GM18870 (cell line): ENCODE data around the gene HTRA3.

Experiments
- ATAC-seq: cut with Tn5 transposase; IDR thresholded peaks from one replicate; pipeline ENCODE4 v1.9.1; 2021; ENCODE audit warnings: moderate library complexity; ENCODE audit not compliant: unreplicated experiment

Gene HTRA3

GRCh38 chr4:8290701-8290970 lies 21.1 kb downstream of the HTRA3 start:
- ATAC-seq = no peak

- no peak for ATAC-seq
These were observed 21.6 kb downstream of the HTRA3 start for GRCh38 chr4:8291036-8291682.

DNA sequence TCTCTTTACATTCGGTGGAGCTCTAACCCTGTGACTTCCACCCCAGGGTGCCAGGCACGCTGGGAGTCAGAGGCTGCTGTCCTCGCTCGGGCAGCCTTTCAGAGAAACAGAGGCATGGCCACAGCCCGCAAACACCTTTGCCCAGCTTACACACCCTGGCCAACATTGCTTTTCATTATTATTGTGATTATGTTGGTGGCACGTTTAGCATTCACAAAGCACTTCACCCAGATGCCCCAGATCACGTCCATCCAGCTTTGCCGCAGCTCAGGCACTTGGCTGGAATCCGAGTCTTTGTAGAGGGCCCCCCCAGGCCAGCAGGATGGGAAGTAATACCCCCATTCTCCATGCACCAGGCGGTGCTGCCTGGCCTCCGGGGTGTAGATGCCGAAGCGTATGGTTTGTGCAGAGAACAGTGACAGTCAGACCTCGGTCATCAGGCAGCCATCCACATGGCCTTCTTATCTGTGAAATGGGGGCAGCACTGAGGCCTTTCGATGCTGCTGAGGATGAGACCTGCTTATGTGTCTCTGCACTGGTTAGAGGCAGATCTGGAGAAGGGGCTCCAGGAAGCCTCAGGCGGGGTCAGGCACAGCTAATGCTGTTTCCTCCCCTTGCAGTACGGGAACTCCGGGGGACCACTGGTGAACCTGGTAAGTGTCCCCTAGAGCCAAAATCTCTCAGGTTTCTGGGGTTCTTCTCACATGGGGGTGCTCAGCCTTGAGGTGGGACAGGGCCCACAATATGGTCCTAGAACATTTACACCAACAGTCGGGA lies 22.3 kb downstream of the HTRA3 start:
- no peak for ATAC-seq

GRCh38 chr4:8292478-8293107 lies 23.0 kb downstream of the HTRA3 start:
- no peak for ATAC-seq

DNA sequence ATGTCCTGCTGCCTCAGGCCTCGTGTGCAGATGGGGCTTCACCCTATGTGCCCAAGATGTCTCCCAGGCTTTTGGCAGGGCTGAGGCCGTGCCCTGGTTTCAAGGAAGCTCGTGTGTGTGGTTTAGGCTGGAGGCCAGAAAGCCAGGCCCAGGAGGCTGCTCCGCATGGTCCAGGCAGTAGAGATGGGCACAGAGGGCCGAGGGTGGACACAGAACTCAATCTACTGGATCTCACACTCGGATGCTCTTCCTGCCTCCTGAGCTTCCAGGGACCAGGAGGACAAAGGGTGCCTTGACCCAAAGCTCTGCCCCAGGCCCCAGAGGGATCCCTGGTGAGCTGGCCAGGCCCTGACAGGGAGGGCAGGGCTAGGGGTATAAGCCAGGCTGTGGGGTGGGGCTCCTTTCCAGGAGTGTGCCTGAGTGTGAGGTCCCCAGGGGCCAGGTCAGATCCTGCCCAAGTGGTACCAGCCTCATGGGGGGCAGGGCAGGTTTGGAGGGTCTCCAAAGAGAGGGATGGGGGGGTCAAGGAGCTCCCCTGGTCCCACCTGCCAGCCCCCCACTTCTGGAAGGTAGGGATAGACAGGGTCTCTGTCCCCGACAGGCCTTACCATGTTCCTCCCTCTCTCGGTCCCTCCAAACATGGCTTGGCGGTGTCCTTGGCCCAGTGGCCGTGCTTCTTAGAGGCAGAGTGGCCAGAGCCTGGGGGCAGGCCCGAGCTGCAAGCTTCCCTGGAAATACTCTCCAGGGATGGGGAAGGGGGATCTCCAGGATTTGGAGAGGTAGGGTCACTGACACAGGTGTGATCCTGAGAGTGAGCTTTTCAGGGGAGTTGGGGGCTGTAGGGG lies 23.8 kb downstream of the HTRA3 start:
- ATAC-seq = no peak

DNA sequence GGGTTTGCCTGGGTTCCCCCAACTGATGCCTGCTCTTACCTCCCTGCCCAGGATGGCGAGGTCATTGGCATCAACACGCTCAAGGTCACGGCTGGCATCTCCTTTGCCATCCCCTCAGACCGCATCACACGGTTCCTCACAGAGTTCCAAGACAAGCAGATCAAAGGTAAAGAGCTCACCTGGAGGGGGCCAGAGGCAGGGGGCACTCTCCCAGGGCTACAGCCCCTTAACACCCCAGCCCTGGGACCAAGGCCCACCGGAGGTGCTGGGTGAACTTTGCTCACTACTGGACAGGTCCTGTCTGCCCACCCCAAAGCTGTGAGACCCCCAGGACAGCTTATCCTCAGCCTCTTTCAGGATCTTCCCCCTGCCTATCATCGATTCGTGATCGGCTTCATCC lies 24.5 kb downstream of the HTRA3 start:
- ATAC-seq = no peak

GRCh38 chr4:8294775-8295174 lies 25.2 kb downstream of the HTRA3 start:
- no peak for ATAC-seq

DNA sequence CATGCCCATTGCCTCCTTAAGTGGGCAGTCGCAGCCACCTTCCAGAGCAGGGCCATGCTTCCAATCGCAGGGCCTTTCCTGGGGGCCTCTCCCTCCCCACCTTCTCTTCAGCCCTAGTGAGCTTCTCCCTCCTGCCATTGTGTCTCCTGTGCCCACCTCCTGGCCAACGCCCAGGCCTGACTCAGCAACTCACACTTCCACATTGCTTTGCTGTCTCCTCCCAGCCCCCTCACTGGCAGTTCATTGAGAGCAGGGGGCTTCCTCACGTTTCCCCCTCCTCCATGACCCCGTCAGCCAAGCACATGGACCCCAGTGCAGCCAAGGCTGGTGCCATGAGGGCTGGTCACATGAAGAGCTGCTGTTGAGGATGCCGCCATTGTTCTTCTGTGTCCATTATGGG lies 25.9 kb downstream of the HTRA3 start:
- ATAC-seq = no peak

DNA sequence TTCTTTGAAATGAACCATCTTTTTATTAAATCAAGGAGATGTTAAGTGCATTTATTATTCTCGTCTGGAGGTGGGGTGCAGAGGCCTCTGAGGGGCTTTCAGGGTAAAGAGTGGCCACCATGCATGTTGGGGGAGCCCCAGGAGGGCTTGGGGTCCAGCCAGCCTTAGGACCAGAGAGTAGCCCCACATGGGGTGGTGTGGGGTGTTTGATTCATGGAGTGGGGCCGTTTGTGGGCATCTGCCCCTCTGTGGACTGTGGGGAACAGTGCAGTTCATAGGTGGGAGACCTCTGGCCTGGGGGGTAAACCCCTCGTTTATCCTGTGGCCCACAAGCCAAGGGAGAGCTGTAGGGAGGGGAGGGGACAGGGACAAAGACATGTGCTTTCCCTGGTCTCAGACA lies 26.9 kb downstream of the HTRA3 start:
- no peak for ATAC-seq

DNA sequence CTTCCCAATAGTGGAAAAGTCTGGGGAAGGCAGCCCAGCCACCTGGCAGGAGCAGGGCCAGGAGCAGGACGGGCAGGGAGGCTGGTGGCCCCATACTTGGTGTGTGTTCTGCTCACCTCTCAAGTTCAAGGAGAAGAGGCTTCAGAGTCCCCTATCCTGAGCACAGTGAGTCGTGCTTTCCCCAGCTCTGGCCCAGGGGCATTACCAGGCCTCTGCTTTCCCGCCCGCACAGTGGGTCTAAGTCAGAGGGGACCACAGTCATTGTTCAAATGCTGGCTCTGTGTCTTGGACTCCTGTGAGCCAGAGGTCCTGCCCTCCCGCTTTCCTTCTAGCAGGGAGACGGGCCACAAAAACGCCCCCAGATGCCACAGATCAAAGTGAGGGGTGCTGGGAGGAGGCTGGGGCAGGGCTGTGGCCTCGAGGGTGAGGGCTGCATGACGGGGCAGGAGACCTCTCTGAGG lies 27.6 kb downstream of the HTRA3 start:
- ATAC-seq = no peak

DNA sequence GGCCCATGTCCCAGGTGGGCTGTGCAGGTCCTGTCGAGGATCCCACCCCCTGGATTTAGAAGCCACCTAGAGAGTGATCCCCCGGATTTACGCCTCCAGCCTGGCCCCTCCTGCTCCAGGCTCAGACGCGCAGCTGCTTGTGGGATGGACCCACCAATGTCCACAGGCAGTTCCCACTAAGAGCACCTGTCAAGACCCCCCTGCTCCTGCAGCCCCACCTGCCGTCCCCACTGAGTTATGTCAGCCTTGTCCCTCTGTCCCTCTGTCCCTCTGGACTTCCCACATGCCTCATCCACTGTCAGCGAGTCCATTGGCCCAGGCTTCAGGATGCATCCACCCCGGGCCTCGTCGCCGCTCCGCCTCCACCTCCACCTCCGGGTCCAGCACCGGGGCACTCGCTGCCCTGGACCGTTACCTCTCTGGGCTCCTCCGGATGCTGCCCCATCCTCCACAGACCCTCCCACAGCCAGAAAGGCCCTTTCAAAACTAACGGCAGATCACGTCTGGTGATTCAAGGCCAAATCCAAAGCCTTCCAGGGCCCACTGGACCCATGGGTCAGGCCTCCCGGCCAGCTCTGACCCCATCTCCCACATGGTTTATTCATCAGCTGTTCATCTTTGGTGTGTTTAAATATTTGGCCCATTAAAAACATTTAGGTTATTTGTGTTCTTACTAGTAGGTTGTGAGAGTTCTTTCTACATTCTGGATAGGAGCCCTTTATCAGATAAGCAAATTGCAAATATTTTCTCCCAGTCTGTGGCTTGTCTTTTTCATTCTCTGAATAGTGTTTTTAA lies 28.3 kb downstream of the HTRA3 start:
- ATAC-seq = no peak

GRCh38 chr4:8300832-8301231 lies 31.3 kb downstream of the HTRA3 start:
- ATAC-seq = no peak

DNA sequence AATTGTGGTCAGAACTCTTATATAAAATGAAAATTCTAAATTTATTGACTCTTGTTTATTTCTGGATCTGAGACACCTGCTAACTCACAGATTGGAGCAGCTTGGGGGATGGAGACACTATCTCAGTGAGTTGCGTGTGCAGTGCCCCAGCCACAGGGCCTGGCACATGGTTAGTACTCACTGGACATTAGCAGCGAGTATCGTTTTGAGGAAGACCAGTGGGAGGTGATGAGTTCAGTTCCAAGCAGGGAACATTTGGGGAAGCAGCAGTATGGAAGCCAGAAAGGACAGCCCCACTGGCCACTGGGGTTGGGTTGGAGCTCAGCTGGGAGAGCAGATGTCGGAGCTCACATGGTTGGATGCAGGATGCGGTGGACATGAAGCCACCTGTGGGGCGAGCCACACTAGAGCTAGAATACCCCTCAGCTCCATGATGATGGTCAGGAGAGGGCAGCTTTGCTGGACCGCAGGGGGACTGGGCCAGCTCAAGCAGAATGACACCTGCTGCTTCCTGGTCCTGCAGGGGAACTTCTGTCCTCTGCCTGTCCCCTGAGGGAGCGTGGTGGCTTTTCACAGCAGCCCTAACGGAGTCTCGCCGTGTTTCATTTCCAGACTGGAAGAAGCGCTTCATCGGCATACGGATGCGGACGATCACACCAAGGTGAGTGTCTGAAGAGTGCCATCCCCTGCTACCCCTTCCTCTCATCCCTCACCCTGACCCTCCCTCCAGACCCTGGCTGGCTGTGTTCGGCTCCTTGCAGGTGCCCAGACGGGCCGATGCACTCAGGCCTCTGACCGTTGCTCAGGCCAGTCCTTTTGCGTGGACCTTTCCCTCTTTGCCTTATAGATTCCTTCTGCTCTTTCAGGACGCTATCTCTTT lies 32.5 kb downstream of the HTRA3 start:
- ATAC-seq = no peak

DNA sequence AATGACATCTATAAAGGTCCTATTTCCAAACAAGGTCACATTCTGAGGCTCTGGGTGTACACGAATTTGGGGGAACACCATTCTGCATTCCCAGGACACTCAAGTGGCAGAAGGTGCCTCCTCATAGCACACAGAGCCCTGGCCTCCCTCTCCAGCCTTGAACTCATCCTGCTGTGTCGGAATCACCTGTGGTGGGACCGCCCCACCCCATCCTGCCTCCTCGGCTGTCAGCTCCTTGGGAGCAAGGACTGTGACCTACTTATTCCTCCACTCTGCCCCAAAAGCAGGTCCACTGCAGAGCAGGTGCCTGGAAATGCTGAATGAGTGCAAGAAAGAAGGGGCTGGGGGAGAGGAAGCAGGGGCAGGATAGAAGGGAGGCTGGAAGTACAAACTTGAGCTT lies 33.5 kb downstream of the HTRA3 start:
- ATAC-seq = no peak

- ATAC-seq = no peak
These were observed 34.1 kb downstream of the HTRA3 start for GRCh38 chr4:8303485-8304281.

DNA sequence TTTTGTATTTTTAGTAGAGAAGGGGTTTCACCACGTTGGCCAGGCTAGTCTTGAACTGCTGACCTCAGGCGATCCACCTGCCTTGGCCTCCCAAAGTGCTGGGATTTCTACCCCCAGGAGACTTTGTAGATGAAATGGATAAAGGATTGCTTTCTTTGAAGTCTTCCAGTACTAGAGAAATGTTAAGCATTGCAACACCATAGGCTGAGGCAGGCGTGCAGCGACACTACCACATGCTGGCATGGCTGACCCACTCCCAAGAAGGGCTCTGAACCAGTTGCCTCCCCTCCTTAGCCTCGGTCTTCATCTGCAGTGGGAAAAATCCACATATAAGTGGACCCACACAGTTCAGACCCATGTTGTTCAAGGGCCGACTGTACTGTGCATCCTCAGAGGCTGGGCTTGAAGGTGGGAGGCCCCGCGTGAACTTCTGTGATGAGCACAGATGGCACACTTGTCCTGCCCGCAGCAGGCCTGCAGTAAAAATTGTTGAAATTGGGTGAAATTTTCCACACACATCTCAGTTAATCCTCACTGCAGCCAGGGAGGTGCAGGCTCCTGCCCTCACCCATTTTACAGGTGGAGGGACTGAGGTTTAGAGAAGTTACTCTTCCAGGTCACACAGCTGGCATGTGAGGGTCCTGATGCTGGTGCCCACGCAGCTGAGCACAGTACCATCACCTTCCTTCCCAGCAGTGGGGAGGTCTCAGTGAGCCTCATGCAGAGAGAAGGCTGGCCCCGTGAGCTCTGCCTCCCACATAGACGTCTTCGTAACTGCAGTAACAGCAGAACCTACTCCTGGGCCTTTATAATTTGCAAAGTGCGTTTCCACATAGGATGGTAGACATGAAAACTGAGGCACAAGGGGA lies 35.5 kb downstream of the HTRA3 start:
- no peak for ATAC-seq

DNA sequence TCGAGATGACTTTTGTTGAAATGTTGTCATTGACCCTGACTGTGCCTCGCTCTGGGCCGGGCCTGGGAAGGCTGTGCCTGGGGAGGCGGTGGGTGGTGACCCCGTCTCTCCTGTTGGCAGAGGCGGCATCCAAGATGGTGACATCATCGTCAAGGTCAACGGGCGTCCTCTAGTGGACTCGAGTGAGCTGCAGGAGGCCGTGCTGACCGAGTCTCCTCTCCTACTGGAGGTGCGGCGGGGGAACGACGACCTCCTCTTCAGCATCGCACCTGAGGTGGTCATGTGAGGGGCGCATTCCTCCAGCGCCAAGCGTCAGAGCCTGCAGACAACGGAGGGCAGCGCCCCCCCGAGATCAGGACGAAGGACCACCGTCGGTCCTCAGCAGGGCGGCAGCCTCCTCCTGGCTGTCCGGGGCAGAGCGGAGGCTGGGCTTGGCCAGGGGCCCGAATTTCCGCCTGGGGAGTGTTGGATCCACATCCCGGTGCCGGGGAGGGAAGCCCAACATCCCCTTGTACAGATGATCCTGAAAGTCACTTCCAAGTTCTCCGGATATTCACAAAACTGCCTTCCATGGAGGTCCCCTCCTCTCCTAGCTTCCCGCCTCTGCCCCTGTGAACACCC lies 36.4 kb downstream of the HTRA3 start:
- ATAC-seq = no peak
